Dendritic cell treated with granulocyte-macrophage colony-stimulating factor and Interleukin-4, amounts not matched to agents 40 ng/mL and 50 ng/mL, for 4 days (primary cell): ENCODE results near the gene CPLANE1.
"Not testable (repeated sequence)": the region's sequence is repeated elsewhere in the genome, so short reads cannot be mapped to it uniquely, and the experiment has no call there.

Source experiments
- H3K27ac Mint-ChIP-seq: one replicate; pipeline ENCODE4 v1.8.0; 2022; ENCODE audit warnings: mild to moderate bottlenecking, mixed read lengths
- H3K27me3 Mint-ChIP-seq: one replicate; pipeline ENCODE4 v1.8.0; 2022; ENCODE audit warnings: mild to moderate bottlenecking, mixed read lengths
- H3K36me3 Mint-ChIP-seq: one replicate; pipeline ENCODE4 v1.8.0; 2022; ENCODE audit warnings: low read depth, mixed read lengths
- H3K4me1 Mint-ChIP-seq: one replicate; pipeline ENCODE4 v1.8.0; 2022; ENCODE audit warnings: low read depth, mixed read lengths
- H3K4me3 Mint-ChIP-seq: one replicate; pipeline ENCODE4 v1.8.0; 2022; ENCODE audit warnings: mild to moderate bottlenecking, moderate library complexity, mixed read lengths
- H3K9me3 Mint-ChIP-seq: one replicate; pipeline ENCODE4 v1.8.0; 2022; ENCODE audit warnings: mixed read lengths
- intact Hi-C: fragments of 100-400 bp; cut with micrococcal nuclease; formaldehyde crosslinking; loops from one replicate; pipeline ENCODE4 v1.15.0; 2022

CPLANE1 gene

DNA sequence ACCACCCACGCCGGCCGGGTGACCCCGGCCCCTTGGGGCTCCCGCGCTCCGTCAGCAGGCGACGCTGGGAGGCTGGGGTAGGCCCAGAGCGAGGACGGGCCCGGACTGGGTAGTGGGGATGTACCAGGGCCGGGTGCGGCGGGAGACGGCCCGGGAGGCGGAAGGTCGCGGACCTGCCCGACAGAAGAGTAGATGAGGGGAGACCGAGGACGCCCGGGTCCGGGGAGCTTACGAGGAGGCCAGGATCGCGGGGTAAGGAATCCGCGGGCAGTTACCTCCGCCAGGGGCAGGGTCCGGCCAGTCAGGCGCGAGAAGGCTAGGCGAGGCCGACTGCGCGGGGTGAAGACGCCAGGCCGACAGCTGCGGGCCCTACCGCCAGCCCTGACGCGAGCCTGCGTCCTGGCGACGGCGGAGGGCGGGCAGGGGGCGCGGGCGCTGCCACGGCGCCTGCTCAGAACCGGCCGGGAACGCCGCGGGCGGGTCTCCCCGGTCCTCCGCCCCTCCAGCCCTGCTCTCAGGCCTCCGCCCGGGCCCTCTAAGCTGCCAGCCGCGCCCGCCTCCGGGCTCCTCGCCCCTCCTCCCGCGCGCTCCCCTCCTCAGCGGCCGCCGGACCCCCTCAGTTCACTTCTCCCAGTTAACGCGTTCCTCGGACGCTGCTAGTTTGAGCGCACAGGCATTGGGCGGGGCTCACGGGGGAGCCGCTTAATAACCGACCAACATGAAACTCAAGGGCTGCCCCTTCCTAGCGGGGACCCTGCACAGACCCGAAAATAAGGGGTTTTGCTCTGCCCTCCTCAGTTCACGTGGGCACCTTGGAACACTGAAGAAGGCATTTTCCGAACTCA, at the start of gene CPLANE1:
Gene CPLANE1 (minus strand): TSS at position 407 of the 845 bp plus-strand sequence. CDS start 1,678 bp downstream, outside the sequence.
- peak within 1 kb of the TSS; percentile 93 for H3K4me3 Mint-ChIP-seq
- peaks cover 7% of the 10 kb centered on the region for H3K4me1 Mint-ChIP-seq
- H3K36me3 Mint-ChIP-seq: peaks cover 10% of the 10 kb centered on the region
- intact Hi-C loops: no loop called here
- H3K9me3 Mint-ChIP-seq: peaks cover 10% of the 10 kb centered on the region
- peaks cover 9% of the 10 kb centered on the region for H3K27me3 Mint-ChIP-seq
- peak within 1 kb of the TSS; percentile 86 for H3K27ac Mint-ChIP-seq

DNA sequence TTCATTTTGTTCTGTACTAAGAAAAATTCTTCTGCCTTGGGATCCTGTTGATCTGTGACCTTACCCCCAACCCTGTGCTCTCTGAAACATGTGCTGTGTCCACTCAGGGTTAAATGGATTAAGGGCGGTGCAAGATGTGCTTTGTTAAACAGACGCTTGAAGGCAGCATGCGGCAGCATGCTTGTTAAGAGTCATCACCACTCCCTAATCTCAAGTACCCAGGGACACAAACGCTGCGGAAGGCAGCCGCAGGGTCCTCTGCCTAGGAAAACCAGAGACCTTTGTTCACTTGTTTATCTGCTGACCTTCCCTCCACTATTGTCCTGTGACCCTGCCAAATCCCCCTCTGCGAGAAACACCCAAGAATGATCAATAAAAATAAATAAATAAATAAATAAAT, 47.1 kb upstream of the CPLANE1 start:
- H3K27ac Mint-ChIP-seq, intact Hi-C loops, H3K27me3 Mint-ChIP-seq, H3K4me1 Mint-ChIP-seq, H3K4me3 Mint-ChIP-seq, H3K9me3 Mint-ChIP-seq: not testable (repeated sequence)
- peaks cover 86% of the 10 kb centered on the region for H3K36me3 Mint-ChIP-seq

DNA sequence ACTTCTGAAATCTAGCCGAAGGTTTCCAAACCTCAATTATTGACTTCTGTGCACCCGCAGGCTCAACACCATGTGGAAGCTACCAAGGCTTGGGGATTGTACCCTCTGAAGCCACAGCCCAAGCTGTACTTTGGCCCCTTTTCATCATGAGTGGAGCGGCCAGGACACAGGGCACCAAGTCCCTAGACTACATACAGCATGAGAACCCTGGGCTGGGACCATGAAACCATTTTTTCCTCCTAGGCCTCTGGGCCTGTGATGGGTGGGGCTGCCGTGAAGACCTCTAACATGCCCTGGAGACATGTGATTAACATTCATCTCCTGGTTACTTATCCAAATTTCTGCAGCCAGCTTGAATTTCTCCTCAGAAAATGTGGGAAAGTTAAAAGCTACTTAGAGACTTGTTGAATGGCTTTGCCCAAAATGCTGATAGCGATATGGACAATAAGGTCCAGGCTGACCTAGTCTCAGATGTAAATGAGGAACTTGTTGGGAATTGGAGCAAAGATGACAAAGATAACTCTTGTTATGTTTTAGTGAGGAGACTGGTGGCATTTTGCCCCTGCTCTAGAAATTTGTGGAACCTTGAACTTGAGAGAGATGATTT, 34.1 kb upstream of the CPLANE1 start:
- H3K4me3 Mint-ChIP-seq: no peak overlapping the region
- intact Hi-C loops: no loop called here

DNA sequence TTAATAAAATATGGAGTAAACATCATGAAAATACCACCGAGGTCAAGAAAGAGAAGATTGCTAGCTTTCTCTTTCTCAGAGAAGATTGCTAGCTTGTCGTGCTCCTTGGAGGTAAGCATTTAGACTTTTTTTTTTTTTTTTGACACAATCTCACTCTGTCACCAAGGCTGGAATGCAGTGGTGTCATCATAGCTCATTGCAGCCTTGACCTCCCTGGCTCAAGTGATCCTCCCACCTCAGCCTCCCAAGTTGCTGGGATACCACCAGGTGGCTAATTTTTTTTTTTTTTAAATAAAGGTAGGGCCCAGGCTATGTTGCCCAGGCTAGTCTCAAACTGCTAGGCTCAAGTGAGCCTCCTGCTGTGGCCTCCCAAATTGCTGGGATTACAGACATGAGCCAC, 26.3 kb upstream of the CPLANE1 start:
- Mint-ChIP-seq H3K4me3 (no peak overlapping the region), H3K27ac (no peak overlapping the region), H3K4me1 (no peaks in the 10 kb centered on the region), H3K9me3 (peaks cover 29% of the 10 kb centered on the region), H3K27me3 (no peaks in the 10 kb centered on the region), H3K36me3 (no peaks in the 10 kb centered on the region)
- intact Hi-C loops: no loop called here

More for the DNA sequence above, 34.1 kb upstream of the CPLANE1 start:
- no peak overlapping the region for H3K27ac Mint-ChIP-seq
- H3K4me1 Mint-ChIP-seq: no peaks in the 10 kb centered on the region
- no peaks in the 10 kb centered on the region for H3K27me3 Mint-ChIP-seq
- no peaks in the 10 kb centered on the region for H3K36me3 Mint-ChIP-seq
- peaks cover 50% of the 10 kb centered on the region for H3K9me3 Mint-ChIP-seq

DNA sequence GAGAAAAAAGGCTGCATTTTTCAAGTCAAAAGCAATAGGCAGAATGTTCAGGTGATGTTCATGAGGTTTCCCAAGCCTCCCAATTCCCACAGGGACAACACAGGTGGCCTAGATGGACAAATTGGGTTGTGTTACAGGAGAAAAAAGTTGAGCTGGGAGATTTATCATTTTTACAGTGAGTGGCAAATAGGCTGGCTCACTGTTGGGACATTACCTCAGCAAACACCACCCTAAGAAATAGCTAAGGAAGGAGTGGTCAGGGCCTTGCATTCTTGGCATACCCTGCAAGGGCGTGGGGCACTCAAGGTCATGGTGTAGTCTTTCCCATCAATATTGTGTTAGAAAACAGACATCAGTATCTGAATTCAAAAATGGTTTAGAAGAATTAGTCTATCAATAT, 23.3 kb upstream of the CPLANE1 start:
- no peak overlapping the region for H3K4me3 Mint-ChIP-seq
- no peaks in the 10 kb centered on the region for H3K36me3 Mint-ChIP-seq
- H3K9me3 Mint-ChIP-seq: peaks cover 23% of the 10 kb centered on the region
- no peaks in the 10 kb centered on the region for H3K4me1 Mint-ChIP-seq
- intact Hi-C loops: no loop called here
- H3K27ac Mint-ChIP-seq: no peak overlapping the region
- H3K27me3 Mint-ChIP-seq: no peaks in the 10 kb centered on the region

DNA sequence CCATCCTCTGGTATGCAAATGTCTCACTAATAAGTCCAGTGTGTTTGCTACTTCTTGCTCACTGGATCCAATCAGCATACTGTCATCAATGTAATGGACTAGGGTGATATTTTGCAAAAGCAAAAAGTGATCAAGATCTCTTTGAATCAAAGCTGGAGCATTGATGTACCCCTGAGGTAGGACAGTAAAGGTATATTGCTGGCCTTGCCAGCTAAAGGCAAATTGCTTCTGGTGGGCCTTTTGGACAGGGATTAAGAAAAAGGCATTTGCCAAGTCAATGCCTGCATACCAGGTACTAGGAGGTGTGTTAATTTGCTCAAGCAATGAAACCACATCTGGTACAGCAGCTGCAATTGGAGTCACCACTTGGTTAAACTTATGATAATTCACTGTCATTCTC, 18.9 kb upstream of the CPLANE1 start:
- H3K4me3 Mint-ChIP-seq, H3K27me3 Mint-ChIP-seq, H3K36me3 Mint-ChIP-seq, H3K4me1 Mint-ChIP-seq, H3K27ac Mint-ChIP-seq, intact Hi-C loops: not testable (repeated sequence)
- H3K9me3 Mint-ChIP-seq: peaks cover 29% of the 10 kb centered on the region

DNA sequence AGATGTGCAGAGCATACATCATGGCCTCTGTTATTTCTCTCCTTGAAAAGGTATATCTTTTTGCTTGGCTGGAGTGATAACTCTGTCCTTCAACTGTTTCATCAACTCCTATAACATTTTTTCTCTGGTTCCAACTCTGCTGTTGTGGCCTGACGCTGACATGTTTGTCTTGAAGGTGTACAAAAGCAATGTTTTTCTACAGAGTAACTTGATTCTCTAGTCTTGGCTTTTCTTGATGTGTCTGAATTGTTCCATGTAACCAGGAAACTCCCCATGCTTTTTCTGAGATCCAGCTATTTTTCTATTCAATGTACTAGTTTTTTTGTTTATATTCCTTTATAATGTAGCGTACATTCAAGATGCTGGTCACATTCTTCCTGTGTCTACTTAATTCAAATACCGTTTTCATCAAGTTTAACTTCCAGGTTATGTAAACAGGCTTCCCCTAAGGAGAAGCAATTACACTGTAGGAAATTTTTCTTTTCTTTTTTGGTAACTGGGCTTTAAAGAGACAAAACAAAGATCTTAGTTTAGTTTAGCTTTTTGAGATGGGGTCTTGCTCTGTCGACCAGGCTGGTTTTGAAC, 6.7 kb upstream of the CPLANE1 start:
- Mint-ChIP-seq H3K9me3 (peaks cover 17% of the 10 kb centered on the region), H3K36me3 (no peaks in the 10 kb centered on the region), H3K27me3 (no peaks in the 10 kb centered on the region), H3K27ac (no peak overlapping the region), H3K4me3 (no peak overlapping the region), H3K4me1 (no peaks in the 10 kb centered on the region)
- intact Hi-C loops: no loop called here

DNA sequence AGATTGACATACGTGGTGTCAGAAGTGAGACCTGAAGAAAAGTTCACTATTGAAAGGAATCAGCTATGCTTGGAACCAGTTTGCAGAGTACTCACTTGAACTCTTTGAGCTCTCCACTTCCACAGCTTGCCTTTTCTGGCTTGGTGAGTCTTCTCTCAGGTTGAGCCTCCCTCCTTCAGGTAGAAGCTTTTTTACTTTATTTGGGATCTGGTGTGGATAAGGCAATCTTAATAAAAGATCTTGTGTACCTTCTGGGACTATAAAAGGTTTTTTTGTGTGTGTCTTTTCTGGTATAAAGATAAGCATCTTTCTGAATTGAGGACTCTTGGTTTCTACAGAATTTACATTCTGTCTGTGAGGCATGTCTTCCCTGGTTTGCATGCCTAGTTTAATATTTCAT, 5.4 kb upstream of the CPLANE1 start:
- intact Hi-C loops: no loop called here
- Mint-ChIP-seq H3K27me3 (peaks cover 4% of the 10 kb centered on the region), H3K36me3 (peaks cover 2% of the 10 kb centered on the region), H3K9me3 (peaks cover 17% of the 10 kb centered on the region), H3K27ac (no peak overlapping the region), H3K4me3 (no peak overlapping the region), H3K4me1 (peaks cover 4% of the 10 kb centered on the region)

DNA sequence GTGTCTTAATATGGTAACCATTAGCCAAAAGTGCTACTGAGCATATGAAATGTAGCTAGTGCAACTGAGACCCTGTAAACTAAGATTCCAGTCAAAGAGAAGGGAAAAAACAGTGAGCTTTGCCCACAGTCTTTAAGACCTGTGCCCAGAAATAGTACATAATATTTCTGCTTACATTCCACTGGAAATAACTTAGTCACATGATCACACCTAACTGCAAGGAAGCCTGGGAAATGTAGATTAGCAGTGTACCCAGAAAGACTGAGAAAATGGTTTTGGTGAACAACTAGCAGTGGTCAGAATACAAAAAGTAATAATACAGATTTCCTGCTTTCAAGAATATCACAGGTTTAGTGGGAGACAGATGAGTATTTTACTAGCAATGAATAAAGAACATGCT, 2.5 kb upstream of the CPLANE1 start:
- H3K9me3 Mint-ChIP-seq: peaks cover 17% of the 10 kb centered on the region
- no peak overlapping the region for H3K4me3 Mint-ChIP-seq
- H3K27me3 Mint-ChIP-seq: peaks cover 9% of the 10 kb centered on the region

DNA sequence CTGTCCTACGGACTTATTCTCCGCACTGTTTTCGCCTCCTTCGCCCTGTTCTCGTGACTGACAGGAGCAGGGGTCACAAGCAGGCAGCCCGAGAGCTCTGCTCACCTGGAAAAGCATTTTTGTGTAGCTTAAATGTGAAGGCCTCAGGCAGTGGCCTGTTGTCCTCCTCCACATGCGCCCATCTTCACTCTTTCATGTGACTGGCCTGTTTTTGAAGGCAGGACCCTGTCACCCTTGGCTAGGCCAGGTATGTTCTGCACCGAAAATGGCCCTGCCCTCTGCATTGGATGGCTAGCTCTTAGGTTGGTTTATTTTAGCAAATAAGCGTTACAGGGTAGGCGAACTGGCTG, 614 bp upstream of the CPLANE1 start:
- Mint-ChIP-seq H3K9me3 (peaks cover 16% of the 10 kb centered on the region), H3K4me3 (peak overlapping the region; percentile 93), H3K27ac (peak overlapping the region; percentile 86), H3K27me3 (peaks cover 9% of the 10 kb centered on the region), H3K4me1 (peaks cover 7% of the 10 kb centered on the region), H3K36me3 (peaks cover 10% of the 10 kb centered on the region)
- intact Hi-C loops: no loop called here

More for the DNA sequence above, 2.5 kb upstream of the CPLANE1 start:
- Mint-ChIP-seq H3K4me1 (peaks cover 7% of the 10 kb centered on the region), H3K27ac (no peak overlapping the region), H3K36me3 (peaks cover 10% of the 10 kb centered on the region)
- intact Hi-C loops: no loop called here

DNA sequence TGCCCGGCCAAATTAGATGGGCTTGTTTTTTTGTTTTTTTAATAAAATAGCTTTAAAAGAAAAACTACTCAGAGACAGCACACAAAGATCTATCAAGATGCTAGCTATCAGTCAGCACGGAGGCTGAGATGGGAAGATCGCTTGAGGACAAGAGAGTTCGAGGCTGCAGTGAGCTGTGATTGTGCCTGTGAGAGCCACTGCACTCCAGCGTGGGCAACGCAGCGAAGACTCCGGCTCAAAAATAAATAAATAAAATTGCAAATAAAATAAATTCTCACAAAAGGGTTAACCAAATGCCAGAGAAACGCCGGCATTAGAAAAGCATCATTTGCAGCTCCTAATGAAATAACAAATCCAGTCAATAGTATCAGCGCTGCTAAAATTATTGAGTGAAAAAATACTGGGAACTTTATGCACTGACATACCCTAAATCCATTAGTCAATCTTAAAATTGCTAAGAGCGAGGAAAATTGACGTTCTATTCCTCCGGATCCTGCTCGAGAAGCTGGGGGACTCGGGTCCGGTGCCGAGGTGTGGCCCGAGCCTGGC, 681 bp downstream of the CPLANE1 start:
- Mint-ChIP-seq H3K27me3 (peaks cover 9% of the 10 kb centered on the region), H3K4me1 (peaks cover 7% of the 10 kb centered on the region), H3K9me3 (peaks cover 5% of the 10 kb centered on the region), H3K27ac (peak overlapping the region; percentile 86), H3K36me3 (peaks cover 10% of the 10 kb centered on the region), H3K4me3 (peak overlapping the region; percentile 93)
- intact Hi-C loops: no loop called here

DNA sequence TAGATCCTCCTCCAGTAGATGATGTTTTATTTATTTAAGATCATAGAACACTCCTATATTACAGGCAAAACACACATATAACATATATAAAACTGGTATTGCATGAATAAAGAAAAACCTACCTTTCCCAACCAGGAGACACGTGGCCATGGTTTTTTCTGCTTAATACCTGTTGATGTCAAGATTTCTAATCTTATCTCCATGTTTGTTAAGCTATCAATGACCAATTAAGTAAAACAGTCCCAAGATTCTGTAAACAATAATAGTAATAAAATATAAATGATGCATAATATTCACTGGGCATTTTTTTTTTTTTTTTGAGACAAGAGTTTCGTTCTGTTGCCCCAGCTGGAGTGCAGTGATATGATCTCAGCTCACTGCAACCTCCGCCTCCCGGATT, 1.7 kb downstream of the CPLANE1 start:
- Mint-ChIP-seq H3K27ac (no peak overlapping the region), H3K27me3 (peaks cover 9% of the 10 kb centered on the region), H3K4me1 (peaks cover 7% of the 10 kb centered on the region), H3K9me3 (no peaks in the 10 kb centered on the region), H3K4me3 (no peak overlapping the region), H3K36me3 (peaks cover 10% of the 10 kb centered on the region)
- intact Hi-C loops: no loop called here

DNA sequence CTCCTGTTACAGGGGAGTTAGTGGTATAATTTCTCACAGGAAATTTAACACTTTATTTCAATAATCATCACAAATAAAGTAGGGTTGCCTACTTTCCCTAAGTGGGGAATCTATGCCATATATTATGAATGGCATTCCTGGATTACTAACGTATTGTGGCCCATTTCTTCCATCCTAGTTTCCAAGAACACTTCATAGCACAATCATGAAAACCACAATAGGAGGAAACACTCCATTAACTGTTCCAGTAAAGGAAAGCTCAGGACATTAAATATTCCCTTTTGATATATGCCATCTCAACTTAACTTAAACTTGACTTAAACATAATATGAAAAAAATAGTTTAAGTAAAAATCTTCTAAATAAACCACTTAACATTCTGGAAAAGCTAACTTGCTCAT, 2.1 kb downstream of the CPLANE1 start:
- Mint-ChIP-seq H3K36me3 (peaks cover 10% of the 10 kb centered on the region), H3K9me3 (no peaks in the 10 kb centered on the region), H3K27ac (no peak overlapping the region), H3K4me1 (peaks cover 7% of the 10 kb centered on the region), H3K4me3 (no peak overlapping the region), H3K27me3 (peaks cover 9% of the 10 kb centered on the region)
- intact Hi-C loops: no loop called here

DNA sequence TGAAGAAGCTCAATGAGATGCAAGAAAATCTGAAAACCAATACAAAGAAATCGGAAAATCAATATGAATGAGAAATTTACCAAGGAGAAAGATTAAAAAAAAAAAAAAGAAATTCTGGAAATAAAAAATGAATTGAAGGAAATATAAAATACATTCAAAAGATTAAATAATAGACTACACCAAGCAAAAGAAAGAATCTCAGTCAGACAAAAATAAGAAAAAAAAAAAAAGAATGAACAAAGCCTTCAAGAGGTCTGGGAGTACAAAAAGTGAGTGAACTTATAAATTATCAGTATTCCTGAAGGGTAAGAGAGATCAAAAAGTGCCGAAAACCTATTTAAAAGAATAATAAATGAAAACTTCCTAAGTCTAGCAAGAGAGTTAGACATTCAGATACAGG, 14.9 kb downstream of the CPLANE1 start:
- no peaks in the 10 kb centered on the region for H3K27me3 Mint-ChIP-seq
- peaks cover 12% of the 10 kb centered on the region for H3K9me3 Mint-ChIP-seq
- intact Hi-C loops: no loop called here
- peaks cover 31% of the 10 kb centered on the region for H3K36me3 Mint-ChIP-seq
- H3K27ac Mint-ChIP-seq: no peak overlapping the region
- H3K4me1 Mint-ChIP-seq: no peaks in the 10 kb centered on the region
- H3K4me3 Mint-ChIP-seq: no peak overlapping the region
